GM23338 (cell line): ENCODE results near the gene WDR75. TPM values are rescaled to one million over a fixed set of nuclear protein-coding genes. Genes with fewer than 3 reads are reported as not detected.

Experiments
- ATAC-seq: fragments of 200-7000 bp; cut with Tn5 transposase; 3 replicates; pipeline ENCODE4 v1.9.1; 2020
- DNase-seq: peaks from one replicate; pipeline ENCODE4 v3.0.0-alpha.2; 2015; ENCODE audit warnings: low spot score
- H2AFZ ChIP-seq: fragments of 200-600 bp; sonication (generic); 2 replicates; pipeline ENCODE4 v1.8.0; 2016; ENCODE audit warnings: antibody characterized with exemption, mild to moderate bottlenecking, moderate library complexity
- H3F3A ChIP-seq: fragments of 200-600 bp; sonication (generic); replicated peaks from 2 replicates; pipeline ENCODE4 v1.8.0; 2017; ENCODE audit warnings: antibody characterized with exemption, mixed run types, low read depth
- H3K27ac ChIP-seq: fragments of 200-600 bp; sonication (generic); 2 replicates; pipeline ENCODE4 v1.6.1; 2016; ENCODE audit warnings: low read depth
- H3K27me3 ChIP-seq: fragments of 200-600 bp; sonication (generic); 2 replicates; pipeline ENCODE4 v1.8.0; 2016; ENCODE audit warnings: mild to moderate bottlenecking, mixed run types, moderate library complexity; ENCODE audit not compliant: insufficient read depth
- H3K36me3 ChIP-seq: fragments of 200-600 bp; sonication (generic); 2 replicates; pipeline ENCODE4 v1.8.0; 2016; ENCODE audit warnings: mild to moderate bottlenecking; ENCODE audit not compliant: insufficient read depth
- H3K4me1 ChIP-seq: fragments of 200-600 bp; sonication (generic); 2 replicates; pipeline ENCODE4 v1.8.0; 2016; ENCODE audit warnings: mild to moderate bottlenecking, moderate library complexity; ENCODE audit not compliant: insufficient read depth
- H3K4me2 ChIP-seq: fragments of 200-600 bp; sonication (generic); 2 replicates; pipeline ENCODE4 v1.7.1; 2017; ENCODE audit warnings: mixed run types
- H3K4me3 ChIP-seq: fragments of 200-600 bp; sonication (generic); 2 replicates; pipeline ENCODE4 v1.6.1; 2016; ENCODE audit warnings: mixed run types
- H3K79me2 ChIP-seq: fragments of 200-600 bp; sonication (generic); replicated peaks from 2 replicates; pipeline ENCODE4 v1.8.0; 2017; ENCODE audit warnings: mild to moderate bottlenecking; ENCODE audit not compliant: insufficient read depth
- H3K9me2 ChIP-seq: fragments of 200-600 bp; sonication (generic); 2 replicates; pipeline ENCODE4 v1.8.0; 2017; ENCODE audit not compliant: insufficient read depth
- H4K20me1 ChIP-seq: fragments of 200-600 bp; sonication (generic); replicated peaks from 2 replicates; pipeline ENCODE4 v1.8.0; 2017; ENCODE audit warnings: mild to moderate bottlenecking; ENCODE audit not compliant: insufficient read depth
- H3K27ac Mint-ChIP-seq: 2 replicates; pipeline ENCODE4 v1.8.0; 2020; ENCODE audit warnings: inconsistent platforms, mild to moderate bottlenecking, moderate library complexity, mixed read lengths
- H3K27me3 Mint-ChIP-seq: 3 replicates; pipeline ENCODE4 v1.8.0; 2022; ENCODE audit warnings: low read depth, mild to moderate bottlenecking, moderate library complexity, mixed read lengths, inconsistent platforms; ENCODE audit not compliant: insufficient read depth, poor library complexity
- H3K36me3 Mint-ChIP-seq: 3 replicates; pipeline ENCODE4 v1.8.0; 2021; ENCODE audit warnings: low read depth, mild to moderate bottlenecking, inconsistent platforms, moderate library complexity, mixed read lengths
- H3K4me1 Mint-ChIP-seq: 3 replicates; pipeline ENCODE4 v1.8.0; 2020; ENCODE audit warnings: mild to moderate bottlenecking, inconsistent platforms, mixed read lengths
- H3K4me3 Mint-ChIP-seq: 3 replicates; pipeline ENCODE4 v1.8.0; 2021; ENCODE audit warnings: moderate library complexity, mild to moderate bottlenecking, inconsistent platforms, mixed read lengths
- H3K9me3 Mint-ChIP-seq: 3 replicates; pipeline ENCODE4 v1.8.0; 2020; ENCODE audit warnings: moderate library complexity, mild to moderate bottlenecking, inconsistent platforms, mixed read lengths
- ETS1 ChIP-seq: IDR thresholded peaks from 2 replicates; pipeline ENCODE4 v1.6.1; 2016; ENCODE audit warnings: antibody characterized with exemption
- JUNB ChIP-seq: IDR thresholded peaks from one replicate; pipeline ENCODE4 v1.6.1; 2016; ENCODE audit warnings: antibody characterized with exemption; ENCODE audit not compliant: unreplicated experiment
- NANOG ChIP-seq: IDR thresholded peaks from 2 replicates; pipeline ENCODE4 v1.6.1; 2016; ENCODE audit warnings: antibody characterized with exemption, borderline replicate concordance
- ZNF331 ChIP-seq: fragments of 250-450 bp; sonication (Bioruptor Pico); IDR thresholded peaks from 2 replicates; pipeline ENCODE4 v1.5.0; 2020; ENCODE audit warnings: low read depth, mild to moderate bottlenecking, moderate library complexity
- ZNF462 ChIP-seq: fragments of 250-450 bp; sonication (Bioruptor Pico); IDR thresholded peaks from 2 replicates; pipeline ENCODE4 v1.5.0; 2020; ENCODE audit warnings: mild to moderate bottlenecking, moderate library complexity
- polyA plus RNA-seq: library from polyadenylated mRNA; unstranded; fragments of >200 nt; fragmentation: Nextera tagmentation; extraction: Ambion mirVana; gene quantifications from 2 replicates; pipeline ENCODE4 v1.2.1, GENCODE V29; 2016
- total RNA-seq: library from RNA; depleted of rRNA; stranded (reverse); fragments of >200 nt; shearing (Covaris generic); gene quantifications from 2 replicates; pipeline ENCODE4 v1.2.3, GENCODE V29; 2014

WDR75 gene
- total and polyA plus RNA-seq, 2 experiments from 2014 or later = 57.2 to 80.9 TPM

- TF ChIP-seq ZNF462 (CRISPR knock-in tag) = no peak
- TF ChIP-seq ZNF331 (CRISPR knock-in tag) = no peak
- TF ChIP-seq JUNB = no peak
Observed at GRCh38 chr2:189408294-189408693, 33.0 kb upstream of the WDR75 start (continued).

GRCh38 chr2:189409131-189409530 lies 32.1 kb upstream of the WDR75 start:
- no peak overlapping the region for H3K4me3 Mint-ChIP-seq
- ATAC-seq (no peak), DNase-seq (no peak)
- no peaks in the 10 kb centered on the region for H3K36me3 Mint-ChIP-seq
- no peak overlapping the region for H3K27ac Mint-ChIP-seq
- no peaks in the 10 kb centered on the region for H4K20me1 ChIP-seq
- H3K27me3 Mint-ChIP-seq = no peaks in the 10 kb centered on the region
- H3K36me3 ChIP-seq = no peaks in the 10 kb centered on the region
- no peak overlapping the region for H3K27ac ChIP-seq
- no peak overlapping the region for H3K4me3 ChIP-seq
- peaks cover 10% of the 10 kb centered on the region; the same call in 1 of the 2 replicates for H3K4me1 ChIP-seq
- H2AFZ ChIP-seq = no peak overlapping the region
- H3K4me1 Mint-ChIP-seq = peaks cover 18% of the 10 kb centered on the region
- no peaks in the 10 kb centered on the region for H3K79me2 ChIP-seq
- H3K9me3 Mint-ChIP-seq = no peaks in the 10 kb centered on the region
- no peak overlapping the region for H3K4me2 ChIP-seq
- H3K27me3 ChIP-seq = no peaks in the 10 kb centered on the region
- no peaks in the 10 kb centered on the region for H3K9me2 ChIP-seq
- no peaks in the 10 kb centered on the region for H3F3A ChIP-seq
- TF ChIP-seq JUNB = no peak
- TF ChIP-seq ETS1 = no peak
- TF ChIP-seq NANOG = no peak
- no peak for TF ChIP-seq ZNF462 (CRISPR knock-in tag)
